Esophagus squamous epithelium (tissue), 5 donors: ENCODE results near the gene PTPRD. TPM values are rescaled to one million over a fixed set of nuclear protein-coding genes. Genes with fewer than 3 reads are reported as not detected.
A peak's percentile ranks its signal among the peaks of the same experiment; 100 is the strongest.
"Not testable (repeated sequence)": the region's sequence is repeated elsewhere in the genome, so short reads cannot be mapped to it uniquely, and the experiment has no call there.

Experiments used
- DNase-seq: peaks from one replicate; lab custom pipeline; 2025; lab: John Stamatoyannopoulos, UW
- H3K27ac ChIP-seq, 4 donors: fragments of 200-600 bp; sonication (generic); one replicate each; pipeline ENCODE4 v1.5.1; 2016 to 2019; ENCODE audit warnings: mild to moderate bottlenecking in 1 of 4
- H3K27me3 ChIP-seq, 4 donors: fragments of 200-600 bp; sonication (generic); 1 replicate in 3 of 4; 2 replicates in 1 of 4; pipeline versions ENCODE4 v1.5.1 to v1.6.0; 2017 to 2021; ENCODE audit warnings: antibody characterized with exemption in 1 of 4
- H3K36me3 ChIP-seq, 3 donors: fragments of 200-600 bp; sonication (generic); one replicate each; pipeline ENCODE4 v1.5.1; 2016 to 2019
- H3K4me1 ChIP-seq, 3 donors: fragments of 200-600 bp; sonication (generic); one replicate each; pipeline ENCODE4 v1.5.1; 2017 to 2019
- H3K4me3 ChIP-seq, 4 donors: fragments of 200-600 bp; sonication (generic); 1 replicate in 3 of 4; 2 replicates in 1 of 4; pipeline ENCODE4 v1.5.1; 2016 to 2019; ENCODE audit warnings: mild to moderate bottlenecking in 2 of 4, moderate library complexity in 1 of 4
- H3K9me3 ChIP-seq, 3 donors: fragments of 200-600 bp; sonication (generic); one replicate each; pipeline ENCODE4 v1.5.1; 2016 to 2019
- POLR2A ChIP-seq, 4 donors: fragments of 450-650 bp; IDR thresholded peaks; one replicate each; pipeline ENCODE4 v1.6.1; 2017; ENCODE audit warnings: antibody characterized with exemption in 4 of 4, mild to moderate bottlenecking in 4 of 4, moderate library complexity in 3 of 4
- WGBS, 2 donors: methylation state at CpG; one replicate each; pipeline ENCODE4 v1.1.5; 2018; 5-methylcytosine and 5-hydroxymethylcytosine counted together
- intact Hi-C: fragments of 100-400 bp; cut with DNase I; formaldehyde crosslinking; loops from one replicate; pipeline ENCODE4 v1.15.0; 2022
- total RNA-seq, 4 donors: library from RNA; depleted of rRNA; stranded (reverse); fragments of >200 nt; gene quantifications; one replicate each; pipeline ENCODE4 v1.1.0, GENCODE V29; 2016
- TF ChIP-seq, protein P1 (sequence below), 6 experiments: fragments of 450-650 bp in 4 of 6; fragments of 200-600 bp in 2 of 6; sonication (generic) in 2 of 6; IDR thresholded peaks; one replicate each; pipeline ENCODE4 v1.5.1; 2016 to 2019; ENCODE audit warnings: antibody characterized with exemption in 6 of 6, mild to moderate bottlenecking in 4 of 6, moderate library complexity in 4 of 6
- donor health status: DM: yes; HTN: yes; CAD: no.

PTPRD gene
- total RNA-seq, 4 donors from 2014 or later, result 0.23 to 16.3 (median 6.6) TPM

DNA sequence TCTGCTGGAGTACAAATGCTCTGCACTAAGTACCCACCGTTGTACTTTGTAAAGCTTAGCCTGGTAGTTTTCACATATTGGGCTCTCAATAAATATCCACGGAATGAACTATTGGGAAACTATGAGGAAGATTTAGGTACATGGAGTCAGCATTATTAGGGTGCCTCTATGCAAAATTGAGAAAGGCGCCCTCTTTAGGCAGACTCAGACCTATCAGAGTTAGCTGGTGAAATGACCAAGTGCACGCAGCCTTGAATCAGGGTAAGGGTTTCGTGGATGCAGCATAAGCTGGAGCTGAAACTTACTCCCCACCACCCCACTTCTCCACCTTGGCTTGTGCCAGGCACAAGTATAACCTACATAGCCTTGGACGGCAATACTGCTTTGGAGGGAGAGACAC is 1634.5 kb downstream of the PTPRD start:
- Histone ChIP-seq H3K4me3 (no peak overlapping the region), H3K9me3 (no peaks in the 10 kb centered on the region), H3K36me3 (no peaks in the 10 kb centered on the region), H3K4me1 (no peaks in the 10 kb centered on the region), H3K27me3 (no peaks in the 10 kb centered on the region), H3K27ac (no peak overlapping the region)
- intact Hi-C loops, result no loop called here
- DNase-seq, result no peak
- TF ChIP-seq POLR2A (IDR thresholded peaks at IDR 0.05), result no peak
- TF ChIP-seq, protein P1, sequence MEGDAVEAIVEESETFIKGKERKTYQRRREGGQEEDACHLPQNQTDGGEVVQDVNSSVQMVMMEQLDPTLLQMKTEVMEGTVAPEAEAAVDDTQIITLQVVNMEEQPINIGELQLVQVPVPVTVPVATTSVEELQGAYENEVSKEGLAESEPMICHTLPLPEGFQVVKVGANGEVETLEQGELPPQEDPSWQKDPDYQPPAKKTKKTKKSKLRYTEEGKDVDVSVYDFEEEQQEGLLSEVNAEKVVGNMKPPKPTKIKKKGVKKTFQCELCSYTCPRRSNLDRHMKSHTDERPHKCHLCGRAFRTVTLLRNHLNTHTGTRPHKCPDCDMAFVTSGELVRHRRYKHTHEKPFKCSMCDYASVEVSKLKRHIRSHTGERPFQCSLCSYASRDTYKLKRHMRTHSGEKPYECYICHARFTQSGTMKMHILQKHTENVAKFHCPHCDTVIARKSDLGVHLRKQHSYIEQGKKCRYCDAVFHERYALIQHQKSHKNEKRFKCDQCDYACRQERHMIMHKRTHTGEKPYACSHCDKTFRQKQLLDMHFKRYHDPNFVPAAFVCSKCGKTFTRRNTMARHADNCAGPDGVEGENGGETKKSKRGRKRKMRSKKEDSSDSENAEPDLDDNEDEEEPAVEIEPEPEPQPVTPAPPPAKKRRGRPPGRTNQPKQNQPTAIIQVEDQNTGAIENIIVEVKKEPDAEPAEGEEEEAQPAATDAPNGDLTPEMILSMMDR (IDR thresholded peaks at IDR 0.05), result no peak
- 86 to 87% methylated on average over 6 of the region's 6 CpGs for WGBS, 2 donors

DNA sequence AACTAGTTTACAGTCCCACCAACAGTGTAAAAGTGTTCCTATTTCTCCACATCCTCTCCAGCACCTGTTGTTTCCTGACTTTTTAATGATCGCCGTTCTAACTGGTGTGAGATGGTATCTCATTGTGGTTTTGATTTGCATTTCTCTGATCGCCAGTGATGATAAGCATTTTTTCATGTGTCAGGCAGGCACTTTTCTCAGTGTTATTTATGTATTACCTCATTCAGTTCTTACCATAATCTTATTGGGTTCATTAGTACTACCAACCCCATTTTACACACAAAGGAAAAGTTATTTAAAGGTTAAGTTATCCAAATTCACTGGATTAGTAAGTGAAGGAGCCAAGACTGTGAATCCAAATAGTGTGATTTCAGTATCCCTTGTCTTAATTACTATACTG is 1644.5 kb downstream of the PTPRD start:
- H3K36me3 ChIP-seq, H3K27me3 ChIP-seq, H3K4me3 ChIP-seq, intact Hi-C loops, H3K9me3 ChIP-seq, H3K27ac ChIP-seq, H3K4me1 ChIP-seq, DNase-seq: not testable (repeated sequence)
- 36 to 47% methylated on average over 3 of the region's 3 CpGs for WGBS, 2 donors

DNA sequence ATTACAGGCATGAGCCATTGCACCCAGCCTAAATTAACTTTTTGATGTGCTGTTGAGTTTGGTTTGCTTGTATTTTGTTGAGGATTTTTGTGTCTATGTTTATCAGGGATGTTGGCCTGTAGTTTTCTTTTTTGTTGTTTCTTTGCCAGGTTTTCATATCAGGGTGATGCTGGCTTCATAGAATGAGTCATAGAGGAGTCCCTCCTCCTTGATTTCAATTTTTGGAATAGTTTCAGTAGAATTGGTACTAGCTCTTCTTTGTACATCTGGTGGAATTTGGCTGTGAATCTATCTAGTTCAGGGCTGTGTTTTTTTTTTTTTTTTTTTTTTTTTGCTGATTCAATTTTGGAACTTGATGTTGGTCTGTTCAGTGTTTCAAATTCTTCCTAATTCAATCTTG is 1648.9 kb downstream of the PTPRD start:
- Histone ChIP-seq H3K4me1 (no peaks in the 10 kb centered on the region), H3K9me3 (no peaks in the 10 kb centered on the region), H3K4me3 (no peak overlapping the region), H3K36me3 (no peaks in the 10 kb centered on the region), H3K27ac (no peak overlapping the region), H3K27me3 (no peaks in the 10 kb centered on the region)
- no peak for DNase-seq
- TF ChIP-seq POLR2A (IDR thresholded peaks at IDR 0.05), result no peak
- TF ChIP-seq, protein P1 (IDR thresholded peaks at IDR 0.05), result no peak
- intact Hi-C loops, result no loop called here

DNA sequence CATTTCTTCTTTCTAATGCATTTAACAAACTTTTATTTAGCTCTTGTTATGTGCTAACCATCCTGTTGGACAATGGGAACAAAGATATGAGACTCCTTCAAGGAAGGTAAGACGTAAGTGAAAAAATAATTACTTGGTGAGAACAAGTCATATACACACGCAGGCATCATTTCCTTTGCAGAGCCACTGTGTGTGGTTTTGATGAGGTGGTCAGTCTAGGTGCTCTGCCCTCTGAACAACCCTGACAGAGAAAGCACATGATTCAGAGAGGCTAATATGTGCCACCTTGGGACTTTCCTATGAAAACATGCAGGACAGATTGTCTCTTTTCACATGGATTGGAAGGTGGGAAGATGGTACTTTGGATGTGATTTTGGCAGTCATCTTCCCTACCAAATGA is 1650.7 kb downstream of the PTPRD start:
- Histone ChIP-seq H3K36me3 (no peaks in the 10 kb centered on the region), H3K9me3 (no peaks in the 10 kb centered on the region), H3K4me3 (no peak overlapping the region), H3K4me1 (no peaks in the 10 kb centered on the region), H3K27ac (peak overlapping the region in 1 of 4 donors; percentile 10), H3K27me3 (no peaks in the 10 kb centered on the region)
- no peak for DNase-seq
- intact Hi-C loops, result no loop called here
- TF ChIP-seq POLR2A (IDR thresholded peaks at IDR 0.05), result no peak
- TF ChIP-seq, protein P1 (IDR thresholded peaks at IDR 0.05), result no peak
- WGBS, 2 donors, result 69 to 97% methylated on average over 2 of the region's 2 CpGs

DNA sequence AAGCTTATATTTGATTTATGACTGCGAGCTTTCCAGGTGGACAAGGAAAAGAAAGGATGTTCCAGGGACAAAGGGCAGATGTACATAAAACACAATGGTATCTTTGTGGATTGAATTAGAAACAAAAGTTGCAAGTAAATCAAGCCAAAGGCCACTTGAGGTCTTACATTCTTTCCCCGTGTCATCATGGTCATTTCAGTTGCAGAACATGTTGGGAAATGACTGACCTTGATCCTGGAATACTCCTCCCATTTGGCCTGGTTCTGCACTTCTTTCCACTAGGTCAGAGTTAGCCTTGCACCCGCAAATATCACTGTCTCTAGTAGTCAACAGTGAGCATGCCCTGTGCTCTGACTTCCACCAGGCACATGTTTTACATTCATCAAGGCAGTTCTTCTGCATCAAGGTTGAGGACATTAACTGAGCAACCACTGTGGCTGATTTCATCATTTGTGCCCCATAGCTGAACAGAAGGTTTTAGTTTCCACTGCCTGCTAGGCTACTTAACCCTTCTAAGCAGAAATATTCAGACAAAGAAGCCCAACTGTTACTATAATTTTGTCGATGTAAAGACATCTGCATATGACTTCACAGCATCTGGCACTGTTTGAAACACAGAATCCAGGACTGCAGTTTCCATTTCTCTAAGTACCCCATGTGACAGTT is 1651.5 kb downstream of the PTPRD start:
- no peaks in the 10 kb centered on the region for H3K4me1 ChIP-seq
- H3K9me3 ChIP-seq, result no peaks in the 10 kb centered on the region
- DNase-seq, result no peak
- no peaks in the 10 kb centered on the region for H3K36me3 ChIP-seq
- 59 to 61% methylated on average over 4 of the region's 4 CpGs for WGBS, 2 donors
- no peaks in the 10 kb centered on the region for H3K27me3 ChIP-seq
- H3K27ac ChIP-seq, result peak overlapping the region in 1 of 4 donors; percentile 10
- TF ChIP-seq, protein P1 (IDR thresholded peaks at IDR 0.05), result no peak
- TF ChIP-seq POLR2A (IDR thresholded peaks at IDR 0.05), result no peak
- H3K4me3 ChIP-seq, result no peak overlapping the region
- intact Hi-C loops, result no loop called here

DNA sequence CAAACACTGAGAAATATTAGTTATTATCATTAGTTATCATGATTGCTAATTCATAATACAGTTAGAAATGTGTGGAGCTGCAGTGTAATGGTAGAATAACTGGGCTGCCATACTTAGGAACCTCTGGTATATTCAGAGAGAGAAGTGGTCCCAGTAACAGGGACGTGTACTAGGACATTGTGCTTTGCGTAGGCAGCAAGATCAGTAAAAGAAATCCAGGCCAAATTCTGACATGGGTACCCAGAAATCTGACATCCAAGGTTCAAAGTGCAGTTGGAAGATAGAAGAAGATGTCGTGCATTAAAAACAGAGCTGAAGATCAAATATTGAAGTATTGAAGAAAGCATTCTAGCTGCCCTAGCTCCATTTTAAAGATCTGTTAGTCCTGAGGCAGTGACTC is 1652.5 kb downstream of the PTPRD start:
- 73 to 75% methylated on average over 3 of the region's 3 CpGs for WGBS, 2 donors
- H3K36me3 ChIP-seq, result no peaks in the 10 kb centered on the region
- no peak overlapping the region for H3K4me3 ChIP-seq
- DNase-seq, result no peak
- H3K9me3 ChIP-seq, result no peaks in the 10 kb centered on the region
- no peaks in the 10 kb centered on the region for H3K27me3 ChIP-seq
- TF ChIP-seq, protein P1 (IDR thresholded peaks at IDR 0.05), result no peak
- TF ChIP-seq POLR2A (IDR thresholded peaks at IDR 0.05), result no peak
- no peak overlapping the region for H3K27ac ChIP-seq
- H3K4me1 ChIP-seq, result no peaks in the 10 kb centered on the region
- intact Hi-C loops, result no loop called here
